ENCODE results near the gene GPR45.

- no peak for TF ChIP-seq CTCF (IDR thresholded peaks at IDR 0.05)
- TF ChIP-seq POLR2A (IDR thresholded peaks at IDR 0.05): no peak
Measured at GRCh38 chr2:105194022-105194675, 47.4 kb upstream of the GPR45 start.
